HL-60 (cell line): ENCODE measurements around the gene COL4A2.

Source experiments
- DNase-seq, 2 experiments: peaks; one replicate each; pipeline ENCODE4 v3.0.0-alpha.2; 2010 to 2020; ENCODE audit warnings: low read depth in 1 of 2, low spot score in 1 of 2
- H3K27ac ChIP-seq: fragments of 250-450 bp; sonication (Bioruptor Pico); replicated peaks from 2 replicates; pipeline ENCODE4 v1.5.1; 2020; ENCODE audit warnings: mild to moderate bottlenecking, moderate library complexity
- H3K27me3 ChIP-seq: fragments of 250-450 bp; sonication (Bioruptor Pico); 2 replicates; pipeline ENCODE4 v1.5.1; 2021; ENCODE audit warnings: mild to moderate bottlenecking, moderate library complexity; ENCODE audit not compliant: insufficient read depth, poor library complexity, severe bottlenecking
- H3K4me3 ChIP-seq: replicated peaks from 2 replicates; pipeline ENCODE4 v1.5.1; 2011; ENCODE audit warnings: mild to moderate bottlenecking, control low read depth, low read length; ENCODE audit not compliant: insufficient read depth
- CTCF ChIP-seq: IDR thresholded peaks from one replicate; pipeline ENCODE4 v1.5.1; 2011; ENCODE audit warnings: low read length, control low read depth, inconsistent platforms; ENCODE audit not compliant: insufficient read depth
- GABPA ChIP-seq: IDR thresholded peaks from 2 replicates; pipeline ENCODE4 v1.6.1; 2012; ENCODE audit warnings: low read depth
- POLR2AphosphoS5 ChIP-seq: IDR thresholded peaks from 2 replicates; pipeline ENCODE4 v1.6.1; 2012; ENCODE audit warnings: low read depth
- REST ChIP-seq: IDR thresholded peaks from 2 replicates; pipeline ENCODE4 v1.6.1; 2012; ENCODE audit warnings: low read depth; ENCODE audit not compliant: insufficient replicate concordance
- SPI1 ChIP-seq: IDR thresholded peaks from 2 replicates; pipeline ENCODE4 v1.6.1; 2012; ENCODE audit warnings: low read depth, mild to moderate bottlenecking, borderline replicate concordance

Gene COL4A2

GRCh38 chr13:110289174-110289573, 17.9 kb upstream of the COL4A2 start:
- Histone ChIP-seq H3K27ac (no peak overlapping the region), H3K4me3 (no peak overlapping the region), H3K27me3 (peaks cover 11% of the 10 kb centered on the region)
- DNase-seq: no peak
- no peak for TF ChIP-seq REST
- TF ChIP-seq POLR2AphosphoS5: no peak
- no peak for TF ChIP-seq CTCF
- no peak for TF ChIP-seq GABPA
- TF ChIP-seq SPI1: no peak

GRCh38 chr13:110289661-110290060, 17.4 kb upstream of the COL4A2 start:
- Histone ChIP-seq H3K27ac (no peak overlapping the region), H3K4me3 (no peak overlapping the region), H3K27me3 (peaks cover 15% of the 10 kb centered on the region)
- TF ChIP-seq GABPA: no peak
- no peak for TF ChIP-seq CTCF
- no peak for TF ChIP-seq REST
- TF ChIP-seq POLR2AphosphoS5: no peak
- TF ChIP-seq SPI1: no peak
- DNase-seq: no peak

- Histone ChIP-seq H3K4me3 (no peak overlapping the region), H3K27me3 (peaks cover 17% of the 10 kb centered on the region), H3K27ac (no peak overlapping the region)
- no peak for DNase-seq
- TF ChIP-seq REST: no peak
- no peak for TF ChIP-seq GABPA
- TF ChIP-seq CTCF: no peak
- no peak for TF ChIP-seq POLR2AphosphoS5
- no peak for TF ChIP-seq SPI1
These were observed 16.9 kb upstream of the COL4A2 start for GRCh38 chr13:110290153-110290552.
